ENCODE data around the gene NIPAL4. TPM values are rescaled to one million over a fixed set of nuclear protein-coding genes. Genes with fewer than 3 reads are reported as not detected.

NIPAL4 gene
- total RNA-seq, 1 donor from 2014 or later = not detected

- intact Hi-C loops (cut with DNase I) = no loop called here
- H3K36me3 ChIP-seq = no peaks in the 10 kb centered on the region
- H3K4me3 ChIP-seq = no peak overlapping the region
- no peak overlapping the region for H3K27ac ChIP-seq
- H3K4me1 ChIP-seq = peaks cover 0 to 9% of the 10 kb centered on the region in 2 donors
- no peak for DNase-seq (ENCODE audit: low spot score in 2 of 2)
- TF ChIP-seq, protein P1, sequence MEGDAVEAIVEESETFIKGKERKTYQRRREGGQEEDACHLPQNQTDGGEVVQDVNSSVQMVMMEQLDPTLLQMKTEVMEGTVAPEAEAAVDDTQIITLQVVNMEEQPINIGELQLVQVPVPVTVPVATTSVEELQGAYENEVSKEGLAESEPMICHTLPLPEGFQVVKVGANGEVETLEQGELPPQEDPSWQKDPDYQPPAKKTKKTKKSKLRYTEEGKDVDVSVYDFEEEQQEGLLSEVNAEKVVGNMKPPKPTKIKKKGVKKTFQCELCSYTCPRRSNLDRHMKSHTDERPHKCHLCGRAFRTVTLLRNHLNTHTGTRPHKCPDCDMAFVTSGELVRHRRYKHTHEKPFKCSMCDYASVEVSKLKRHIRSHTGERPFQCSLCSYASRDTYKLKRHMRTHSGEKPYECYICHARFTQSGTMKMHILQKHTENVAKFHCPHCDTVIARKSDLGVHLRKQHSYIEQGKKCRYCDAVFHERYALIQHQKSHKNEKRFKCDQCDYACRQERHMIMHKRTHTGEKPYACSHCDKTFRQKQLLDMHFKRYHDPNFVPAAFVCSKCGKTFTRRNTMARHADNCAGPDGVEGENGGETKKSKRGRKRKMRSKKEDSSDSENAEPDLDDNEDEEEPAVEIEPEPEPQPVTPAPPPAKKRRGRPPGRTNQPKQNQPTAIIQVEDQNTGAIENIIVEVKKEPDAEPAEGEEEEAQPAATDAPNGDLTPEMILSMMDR (IDR thresholded peaks at IDR 0.05) = no peak
- H3K9me3 ChIP-seq = no peaks in the 10 kb centered on the region
- H3K27me3 ChIP-seq = no peaks in the 10 kb centered on the region
These were observed 10.6 kb downstream of the NIPAL4 start for GRCh38 chr5:157470631-157471030.

GRCh38 chr5:157471709-157472108, 11.7 kb downstream of the NIPAL4 start:
- Histone ChIP-seq H3K9me3 (no peaks in the 10 kb centered on the region), H3K4me3 (no peak overlapping the region), H3K27ac (no peak overlapping the region), H3K27me3 (no peaks in the 10 kb centered on the region), H3K36me3 (no peaks in the 10 kb centered on the region), H3K4me1 (peaks cover 1 to 9% of the 10 kb centered on the region in 2 donors)
- TF ChIP-seq, protein P1 (IDR thresholded peaks at IDR 0.05) = peak in 2 of 3 experiments; percentile 27 to 44
- DNase-seq (ENCODE audit: low spot score in 2 of 2) = no peak
- intact Hi-C loops (cut with DNase I) = no loop called here

DNA sequence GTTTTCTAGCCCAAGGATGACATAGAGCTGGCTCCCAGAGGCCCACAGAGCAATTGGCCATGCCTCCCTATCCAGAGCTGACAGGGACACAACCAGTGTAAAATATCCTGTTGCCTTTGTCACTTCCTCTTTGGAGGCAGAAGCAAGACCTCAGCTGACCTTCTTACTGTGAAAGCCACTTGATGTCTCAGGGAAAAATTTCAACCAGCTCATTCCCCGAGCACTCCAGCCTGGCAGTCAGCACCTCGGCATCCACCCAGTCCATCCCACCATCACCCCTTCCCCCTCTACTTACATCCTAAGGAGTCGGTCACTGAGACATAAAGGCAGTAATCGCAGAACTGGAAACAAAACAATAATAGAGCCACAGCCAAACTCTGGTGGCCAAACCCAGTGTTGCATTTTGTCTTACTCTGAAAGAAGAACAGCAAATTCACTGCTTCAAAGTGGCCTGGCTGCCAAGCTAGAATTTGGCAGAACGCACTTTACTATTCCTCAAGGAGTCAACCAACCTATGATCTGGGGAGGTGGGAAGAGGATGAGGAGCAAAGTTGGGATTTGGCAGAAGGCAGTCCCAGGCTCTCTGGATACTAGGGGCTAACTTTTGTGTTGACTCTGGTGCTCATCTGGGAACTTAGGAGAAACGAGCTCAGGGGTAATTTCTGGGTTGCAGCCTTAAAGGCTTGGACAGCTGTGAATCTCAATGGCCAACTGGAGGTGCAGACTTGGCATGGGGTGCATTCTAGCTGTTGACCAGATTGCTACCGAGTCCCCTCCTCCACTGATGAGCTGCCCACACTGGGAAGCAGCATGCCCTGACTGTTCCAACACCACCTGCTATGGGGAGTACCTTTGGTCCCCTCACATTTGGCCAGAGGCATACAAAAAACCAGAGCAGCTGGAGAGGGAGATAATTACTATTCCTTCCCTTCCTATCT, 13.6 kb downstream of the NIPAL4 start:
- H3K4me3 ChIP-seq = no peak overlapping the region
- H3K27ac ChIP-seq = no peak overlapping the region
- TF ChIP-seq, protein P1 (IDR thresholded peaks at IDR 0.05) = no peak
- H3K27me3 ChIP-seq = no peaks in the 10 kb centered on the region
- intact Hi-C loops (cut with DNase I) = no loop called here
- no peaks in the 10 kb centered on the region for H3K36me3 ChIP-seq
- H3K4me1 ChIP-seq = peaks cover 3 to 9% of the 10 kb centered on the region in 2 donors
- H3K9me3 ChIP-seq = no peaks in the 10 kb centered on the region
- DNase-seq (ENCODE audit: low spot score in 2 of 2) = no peak

GRCh38 chr5:157475432-157475831, 15.4 kb downstream of the NIPAL4 start:
- H3K9me3 ChIP-seq = no peaks in the 10 kb centered on the region
- peaks cover 3 to 9% of the 10 kb centered on the region in 2 donors for H3K4me1 ChIP-seq
- intact Hi-C loops (cut with DNase I) = loop anchor here (1.0 to 5.0 kb wide), 2 partner anchors 43 to 147 kb away; no protein-coding TSS in a partner anchor
- H3K27me3 ChIP-seq = no peaks in the 10 kb centered on the region
- TF ChIP-seq, protein P1 (IDR thresholded peaks at IDR 0.05) = no peak
- no peak overlapping the region for H3K27ac ChIP-seq
- no peaks in the 10 kb centered on the region for H3K36me3 ChIP-seq
- DNase-seq (ENCODE audit: low spot score in 2 of 2) = no peak
- H3K4me3 ChIP-seq = no peak overlapping the region

- Histone ChIP-seq H3K4me1 (peaks cover 3 to 9% of the 10 kb centered on the region in 2 donors), H3K27ac (no peak overlapping the region), H3K9me3 (no peaks in the 10 kb centered on the region), H3K27me3 (no peaks in the 10 kb centered on the region), H3K36me3 (peaks cover 0 to 6% of the 10 kb centered on the region in 2 donors), H3K4me3 (no peak overlapping the region)
- DNase-seq (ENCODE audit: low spot score in 2 of 2) = no peak
- intact Hi-C loops (cut with DNase I) = loop anchor here (1.0 to 5.0 kb wide), 3 partner anchors 45 to 242 kb away; no protein-coding TSS in a partner anchor
- TF ChIP-seq, protein P1 (IDR thresholded peaks at IDR 0.05) = peak; percentile 51 to 78 (median 67)
These were observed 16.8 kb downstream of the NIPAL4 start for GRCh38 chr5:157476702-157477408.
